ENCODE results near the gene MPDZ. TPM values are rescaled to one million over a fixed set of nuclear protein-coding genes. Genes with fewer than 3 reads are reported as not detected.

Gene MPDZ
- total RNA-seq, 4 donors from 2014 or later, result 34.2 to 53.9 (median 45.1) TPM

GRCh38 chr9:13295556-13295955 is 16.1 kb upstream of the MPDZ start:
- Histone ChIP-seq H3K36me3 (no peaks in the 10 kb centered on the region), H3K27ac (no peak overlapping the region), H3K9me3 (no peaks in the 10 kb centered on the region), H3K4me1 (no peaks in the 10 kb centered on the region), H3K27me3 (no peaks in the 10 kb centered on the region), H3K4me3 (replicated peaks in 1 of 3) (no peak overlapping the region)
- WGBS, 2 donors, result 79 to 85% methylated on average over 1 of the region's 1 CpG
- no peak for TF ChIP-seq POLR2A (IDR thresholded peaks at IDR 0.05)
- TF ChIP-seq CTCF (IDR thresholded peaks at IDR 0.05), result no peak
- intact Hi-C loops (cut with DNase I), result no loop called here
- no peak for DNase-seq

- H3K36me3 ChIP-seq, result no peaks in the 10 kb centered on the region
- WGBS, 2 donors, result 71 to 79% methylated on average over 2 of the region's 2 CpGs
- no peaks in the 10 kb centered on the region for H3K27me3 ChIP-seq
- no peaks in the 10 kb centered on the region for H3K9me3 ChIP-seq
- H3K27ac ChIP-seq, result no peak overlapping the region
- H3K4me3 ChIP-seq (replicated peaks in 1 of 3), result no peak overlapping the region
- TF ChIP-seq CTCF (IDR thresholded peaks at IDR 0.05), result no peak
- TF ChIP-seq POLR2A (IDR thresholded peaks at IDR 0.05), result no peak
- DNase-seq, result no peak
- intact Hi-C loops (cut with DNase I), result no loop called here
- H3K4me1 ChIP-seq, result no peaks in the 10 kb centered on the region
Observed at GRCh38 chr9:13292782-13293181, 13.3 kb upstream of the MPDZ start.

GRCh38 chr9:13292158-13292557 is 12.7 kb upstream of the MPDZ start:
- H3K4me3 ChIP-seq (replicated peaks in 1 of 3), result no peak overlapping the region
- H3K4me1 ChIP-seq, result no peaks in the 10 kb centered on the region
- H3K27ac ChIP-seq, result no peak overlapping the region
- H3K36me3 ChIP-seq, result no peaks in the 10 kb centered on the region
- no peak for TF ChIP-seq CTCF (IDR thresholded peaks at IDR 0.05)
- no peak for TF ChIP-seq POLR2A (IDR thresholded peaks at IDR 0.05)
- H3K9me3 ChIP-seq, result no peaks in the 10 kb centered on the region
- WGBS, 2 donors, result 87 to 90% methylated on average over 3 of the region's 3 CpGs
- no peak for DNase-seq
- no peaks in the 10 kb centered on the region for H3K27me3 ChIP-seq
- intact Hi-C loops (cut with DNase I), result no loop called here

GRCh38 chr9:13291718-13292117 is 12.2 kb upstream of the MPDZ start:
- Histone ChIP-seq H3K36me3 (no peaks in the 10 kb centered on the region), H3K9me3 (no peaks in the 10 kb centered on the region), H3K27me3 (no peaks in the 10 kb centered on the region), H3K4me3 (replicated peaks in 1 of 3) (no peak overlapping the region), H3K4me1 (no peaks in the 10 kb centered on the region), H3K27ac (no peak overlapping the region)
- intact Hi-C loops (cut with DNase I), result no loop called here
- WGBS, 2 donors, result 87 to 90% methylated on average over 1 of the region's 1 CpG
- TF ChIP-seq CTCF (IDR thresholded peaks at IDR 0.05), result no peak
- no peak for TF ChIP-seq POLR2A (IDR thresholded peaks at IDR 0.05)
- no peak for DNase-seq

GRCh38 chr9:13284011-13284410 is 4.5 kb upstream of the MPDZ start:
- H3K4me3 ChIP-seq (replicated peaks in 1 of 3), result no peak overlapping the region
- intact Hi-C loops (cut with DNase I), result no loop called here
- no peaks in the 10 kb centered on the region for H3K4me1 ChIP-seq
- WGBS, 2 donors, result 62 to 66% methylated on average over 3 of the region's 3 CpGs
- no peak overlapping the region for H3K27ac ChIP-seq
- TF ChIP-seq CTCF (IDR thresholded peaks at IDR 0.05) (no peak), POLR2A (IDR thresholded peaks at IDR 0.05) (no peak)
- no peak for DNase-seq
- no peaks in the 10 kb centered on the region for H3K27me3 ChIP-seq
- no peaks in the 10 kb centered on the region for H3K36me3 ChIP-seq
- H3K9me3 ChIP-seq, result peaks cover 2% of the 10 kb centered on the region

Measured in thyroid gland (tissue), 4 donors.